HG03196 (cell line): ENCODE measurements around the gene CD19.
"Not testable (repeated sequence)": the region's sequence is repeated elsewhere in the genome, so short reads cannot be mapped to it uniquely, and the experiment has no call there.

Experiments used
- ATAC-seq: cut with Tn5 transposase; IDR thresholded peaks from one replicate; pipeline ENCODE4 v1.9.1; 2021; ENCODE audit not compliant: unreplicated experiment

CD19 gene

GRCh38 chr16:28931801-28932225 lies at the start of gene CD19:
Gene CD19 (plus strand): TSS chr16:28931971. CDS start chr16:28932001, 30 bp downstream.
- ATAC-seq: no peak

- no peak for ATAC-seq
These were observed 49.1 kb upstream of the CD19 start for GRCh38 chr16:28882551-28883160.

- no peak for ATAC-seq
These were observed 48.4 kb upstream of the CD19 start for GRCh38 chr16:28883221-28883996.

GRCh38 chr16:28884045-28884444 lies 47.7 kb upstream of the CD19 start:
- no peak for ATAC-seq

GRCh38 chr16:28886945-28887344 lies 44.8 kb upstream of the CD19 start:
- no peak for ATAC-seq

- ATAC-seq: not testable (repeated sequence)
These were observed 41.4 kb upstream of the CD19 start for GRCh38 chr16:28890355-28890754.

- ATAC-seq: no peak
These were observed 39.5 kb upstream of the CD19 start for GRCh38 chr16:28891964-28892890.

GRCh38 chr16:28893291-28893690 lies 38.5 kb upstream of the CD19 start:
- no peak for ATAC-seq

- no peak for ATAC-seq
These were observed 36.2 kb upstream of the CD19 start for GRCh38 chr16:28895609-28896008.

GRCh38 chr16:28897826-28898225 lies 33.9 kb upstream of the CD19 start:
- no peak for ATAC-seq

- ATAC-seq: no peak
These were observed 33.5 kb upstream of the CD19 start for GRCh38 chr16:28898266-28898665.

- no peak for ATAC-seq
These were observed 32.8 kb upstream of the CD19 start for GRCh38 chr16:28898942-28899341.

GRCh38 chr16:28899882-28900590 lies 31.7 kb upstream of the CD19 start:
- ATAC-seq: no peak

GRCh38 chr16:28900601-28901000 lies 31.2 kb upstream of the CD19 start:
- no peak for ATAC-seq

GRCh38 chr16:28901862-28902261 lies 29.9 kb upstream of the CD19 start:
- no peak for ATAC-seq

- ATAC-seq: no peak
These were observed 28.9 kb upstream of the CD19 start for GRCh38 chr16:28902909-28903308.

GRCh38 chr16:28903344-28904042 lies 28.3 kb upstream of the CD19 start:
- no peak for ATAC-seq

GRCh38 chr16:28904363-28904762 lies 27.4 kb upstream of the CD19 start:
- ATAC-seq: no peak

- no peak for ATAC-seq
These were observed 26.9 kb upstream of the CD19 start for GRCh38 chr16:28904828-28905227.

- no peak for ATAC-seq
These were observed 26.5 kb upstream of the CD19 start for GRCh38 chr16:28905229-28905754.
